Heart left ventricle (tissue), 16 donors: ENCODE measurements around the gene SARS1. TPM values are rescaled to one million over a fixed set of nuclear protein-coding genes. Genes with fewer than 3 reads are reported as not detected.
A peak's percentile ranks its signal among the peaks of the same experiment; 100 is the strongest.

Source experiments
- ATAC-seq, 4 donors: fragments of 200-7000 bp; cut with Tn5 transposase; one replicate each; pipeline ENCODE4 v1.9.1; 2020 to 2022; ENCODE audit warnings: moderate library complexity in 4 of 4, mild to moderate bottlenecking in 3 of 4, moderate number of reproducible peaks in 1 of 4
- DNase-seq, 5 donors: peaks; one replicate each; pipeline ENCODE4 v3.0.0-alpha.2; 2020
- H3K27ac ChIP-seq, 12 donors: fragments of 200-600 bp; sonication (generic) in 4 of 12; one replicate each; pipeline versions ENCODE4 v1.5.0 to v1.8.0; 2016 to 2022; ENCODE audit warnings: mild to moderate bottlenecking in 2 of 12
- H3K27me3 ChIP-seq, 9 donors: fragments of 200-600 bp; sonication (generic) in 2 of 9; one replicate each; pipeline versions ENCODE4 v1.5.1 to v1.8.0; 2016 to 2022; ENCODE audit warnings: mild to moderate bottlenecking in 3 of 9
- H3K36me3 ChIP-seq, 9 donors: fragments of 200-600 bp; sonication (generic) in 2 of 9; one replicate each; pipeline versions ENCODE4 v1.5.0 to v1.8.0; 2018 to 2022; ENCODE audit warnings: mild to moderate bottlenecking in 2 of 9
- H3K4me1 ChIP-seq, 12 donors: fragments of 200-600 bp; sonication (generic) in 4 of 12; one replicate each; pipeline versions ENCODE4 v1.5.0 to v1.8.0; 2016 to 2022; ENCODE audit warnings: mild to moderate bottlenecking in 3 of 12
- H3K4me3 ChIP-seq, 12 donors: fragments of 200-600 bp; sonication (generic) in 4 of 12; one replicate each; pipeline versions ENCODE4 v1.5.0 to v1.8.0; 2017 to 2022; ENCODE audit warnings: mild to moderate bottlenecking in 9 of 12, moderate library complexity in 4 of 12
- H3K9me3 ChIP-seq, 12 donors: fragments of 200-600 bp; sonication (generic) in 4 of 12; one replicate each; pipeline versions ENCODE4 v1.5.0 to v1.8.0; 2016 to 2022; ENCODE audit warnings: mild to moderate bottlenecking in 1 of 12
- POLR2A ChIP-seq, 2 donors: fragments of 450-650 bp; IDR thresholded peaks; one replicate each; pipeline ENCODE4 v1.6.1; 2017; ENCODE audit warnings: antibody characterized with exemption in 2 of 2, mild to moderate bottlenecking in 2 of 2, moderate library complexity in 2 of 2
- WGBS, 4 donors: extraction: QIAGEN DNeasy Blood & Tissue Kit in 2 of 4; methylation state at CpG; one replicate each; pipeline versions ENCODE4 v1.1.5 to v1.1.7; 2013 to 2018; 5-methylcytosine and 5-hydroxymethylcytosine counted together
- intact Hi-C, 10 donors: fragments of 100-400 bp; cut with DNase I; formaldehyde crosslinking; loops; one replicate each; pipeline versions ENCODE4 v1.11.1 to v1.14.2; 2022
- polyA plus RNA-seq, 2 donors: library from polyadenylated mRNA; stranded (reverse); fragments of 200-250 nt; gene quantifications; one replicate each; pipeline ENCODE4 v1.2.3, GENCODE V29; 2013
- total RNA-seq, 9 donors: library from RNA; depleted of rRNA in 2 of 9; stranded (reverse); fragments of >200 nt in 2 of 9; fragmentation: NEBNext Ultra II Directional in 3 of 9; extraction: Animal tissue kit (Norgen Biotek cat#: 25700) in 3 of 9; gene quantifications; one replicate each; pipeline versions ENCODE4 v1.1.0 to v1.2.4, GENCODE V29; 2016 to 2023
- TF ChIP-seq, protein P1 (sequence below), 12 donors: fragments of 200-600 bp; sonication (generic) in 4 of 12; IDR thresholded peaks; one replicate each; pipeline versions ENCODE4 v1.5.0 to v1.8.0; 2018 to 2022; ENCODE audit warnings: antibody characterized with exemption in 12 of 12, mild to moderate bottlenecking in 5 of 12
- donor health status: ischemic (EF 13 %, LVEDD 7.1; RV severe dilation, severe dysfunction).
- donor health status: healthy with polysubstance abuse.
- donor health status: DM: no; HTN: yes; CAD: no.
- donor health status: DM: no; HTN: no; CAD: no.
- donor health status: ischemic (EF 25% LVEDD 6.9; RV normal size, moderate dysfunction).
- donor health status: ischemic (EF 25% LVEDD 5.7; RV mildly dilated, moderate dysfunction).
- donor health status: healthy.
- donor health status: DM: yes; HTN: yes; CAD: no.
- donor health status: ischemic (EF 35%, LVEDD 5.7; RV mildly dilated, moderate dysfunction).
- donor health status: nonischemic (EF 11% LVEDD 7.7; RV severe dilation, severe dysfunction).
- donor health status: DM: yes; HTN: yes; CAD: no.
- donor health status: PGD.
- donor health status: ischemic (EF 29% LVEDD 5.4; RV normal size, mild dysfunction).
- donor health status: nonischemic (EF 23%, LVEDD 6.1; RV moderate dilation, normal function).

Gene SARS1
- total and polyA plus RNA-seq, 11 donors: 41.1 to 179 (median 102) TPM

DNA sequence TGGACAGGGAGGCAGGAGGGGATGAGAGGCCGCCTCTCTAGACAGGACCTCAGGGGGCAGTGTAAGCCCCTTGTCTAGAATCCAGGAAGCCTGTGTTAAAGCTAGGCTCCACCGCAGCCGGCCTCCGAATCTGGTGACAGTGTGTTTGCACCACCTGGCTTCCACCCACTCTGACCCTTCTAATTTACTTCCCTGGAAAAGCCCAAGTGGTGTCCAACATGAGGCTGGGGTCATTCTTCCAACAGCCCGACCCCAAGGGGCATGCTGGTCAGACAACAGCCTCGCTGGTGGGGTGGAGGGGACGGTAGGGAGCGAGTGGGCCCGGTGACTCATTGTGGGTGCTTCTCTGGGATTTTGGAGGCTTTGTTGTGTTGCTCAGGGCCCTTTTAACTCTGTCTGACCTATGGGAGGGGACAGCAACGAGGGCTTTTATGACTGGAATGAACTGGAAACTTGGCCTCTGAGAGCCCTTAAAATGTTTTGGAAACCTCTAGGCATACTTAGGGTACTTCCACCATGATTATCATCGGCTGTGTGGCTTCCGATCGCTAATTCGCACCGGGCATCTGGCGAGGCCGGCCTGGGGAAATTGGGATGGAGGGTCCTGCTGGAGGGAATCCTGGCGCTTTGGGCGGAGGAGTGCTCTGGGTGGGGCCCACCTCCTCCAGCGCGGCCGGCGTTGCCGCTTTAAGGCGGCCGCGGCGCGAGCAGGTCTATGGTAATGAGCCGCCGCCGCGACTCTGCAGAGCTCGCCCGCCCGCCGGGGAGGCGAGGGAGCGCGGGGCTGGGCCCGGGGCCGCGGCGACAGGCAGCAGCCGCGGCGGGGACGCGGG is 35.3 kb downstream of the SARS1 start, which contains the start of gene CELSR2:
CELSR2 (plus strand) TSS at position 743 of the 833 bp plus-strand sequence. CDS start 541 bp downstream, outside the sequence.
- peak within 1 kb of the TSS in 1 of 12 donors; percentile 28 for H3K27ac ChIP-seq
- DNase-seq: peak in 4 of 5 donors; percentile 50 to 81 (median 64)

DNA sequence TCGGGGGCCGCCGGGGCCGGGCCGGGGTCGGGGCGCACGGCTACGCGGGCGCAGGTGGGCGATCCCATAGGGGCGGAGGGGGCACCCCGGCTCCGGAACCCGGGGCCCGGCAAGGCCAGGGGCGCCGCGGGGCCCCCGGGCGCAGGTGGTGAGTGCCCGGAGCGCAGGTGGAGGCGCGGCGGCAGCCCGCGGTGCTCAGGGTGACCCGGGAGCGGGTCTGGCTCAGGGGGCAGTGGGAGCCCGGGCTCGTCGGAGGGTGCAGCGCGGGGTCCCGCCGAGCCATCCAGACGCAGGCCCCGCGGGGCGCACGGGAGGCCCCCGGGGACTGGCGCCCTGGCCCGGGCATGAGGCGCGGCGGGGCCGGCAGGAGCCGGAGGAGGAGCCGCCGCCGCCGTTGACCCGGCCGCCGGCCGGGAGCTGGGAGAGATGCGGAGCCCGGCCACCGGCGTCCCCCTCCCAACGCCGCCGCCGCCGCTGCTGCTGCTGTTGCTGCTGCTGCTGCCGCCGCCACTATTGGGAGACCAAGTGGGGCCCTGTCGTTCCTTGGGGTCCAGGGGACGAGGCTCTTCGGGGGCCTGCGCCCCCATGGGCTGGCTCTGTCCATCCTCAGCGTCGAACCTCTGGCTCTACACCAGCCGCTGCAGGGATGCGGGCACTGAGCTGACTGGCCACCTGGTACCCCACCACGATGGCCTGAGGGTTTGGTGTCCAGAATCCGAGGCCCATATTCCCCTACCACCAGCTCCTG is 36.1 kb downstream of the SARS1 start:
- ATAC-seq: no peak
- H3K36me3 ChIP-seq: no peaks in the 10 kb centered on the region
- DNase-seq: peak in 2 of 5 donors; percentile 20 to 62
- peaks cover 0 to 21% (median 0%) of the 10 kb centered on the region in 9 donors for H3K27me3 ChIP-seq
- no peaks in the 10 kb centered on the region for H3K9me3 ChIP-seq
- H3K4me1 ChIP-seq: peaks cover 0 to 33% (median 20%) of the 10 kb centered on the region in 12 donors
- peak overlapping the region in 1 of 12 donors; percentile 28 for H3K27ac ChIP-seq
- intact Hi-C loops: loop anchor here in 1 of 10 donors (10.0 kb wide), 1 partner anchor 135 kb away; the partner anchor contains the start of gene ELAPOR1
- TF ChIP-seq, protein P1, sequence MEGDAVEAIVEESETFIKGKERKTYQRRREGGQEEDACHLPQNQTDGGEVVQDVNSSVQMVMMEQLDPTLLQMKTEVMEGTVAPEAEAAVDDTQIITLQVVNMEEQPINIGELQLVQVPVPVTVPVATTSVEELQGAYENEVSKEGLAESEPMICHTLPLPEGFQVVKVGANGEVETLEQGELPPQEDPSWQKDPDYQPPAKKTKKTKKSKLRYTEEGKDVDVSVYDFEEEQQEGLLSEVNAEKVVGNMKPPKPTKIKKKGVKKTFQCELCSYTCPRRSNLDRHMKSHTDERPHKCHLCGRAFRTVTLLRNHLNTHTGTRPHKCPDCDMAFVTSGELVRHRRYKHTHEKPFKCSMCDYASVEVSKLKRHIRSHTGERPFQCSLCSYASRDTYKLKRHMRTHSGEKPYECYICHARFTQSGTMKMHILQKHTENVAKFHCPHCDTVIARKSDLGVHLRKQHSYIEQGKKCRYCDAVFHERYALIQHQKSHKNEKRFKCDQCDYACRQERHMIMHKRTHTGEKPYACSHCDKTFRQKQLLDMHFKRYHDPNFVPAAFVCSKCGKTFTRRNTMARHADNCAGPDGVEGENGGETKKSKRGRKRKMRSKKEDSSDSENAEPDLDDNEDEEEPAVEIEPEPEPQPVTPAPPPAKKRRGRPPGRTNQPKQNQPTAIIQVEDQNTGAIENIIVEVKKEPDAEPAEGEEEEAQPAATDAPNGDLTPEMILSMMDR (IDR thresholded peaks at IDR 0.05): no peak
- TF ChIP-seq POLR2A (IDR thresholded peaks at IDR 0.05): no peak
- peak overlapping the region; percentile 21 to 85 (median 57) for H3K4me3 ChIP-seq
- 0 to 3% (median 2%) methylated on average over 1 to 80 of the region's 80 CpGs for WGBS, 4 donors

More for the DNA sequence above, 35.3 kb downstream of the SARS1 start, which contains the start of gene CELSR2:
- H3K4me1 ChIP-seq: peaks cover 0 to 25% (median 12%) of the 10 kb centered on the region in 12 donors
- 13 to 61% (median 16%) methylated on average over 11 to 49 of the region's 49 CpGs for WGBS, 4 donors
- TF ChIP-seq, protein P1 (IDR thresholded peaks at IDR 0.05): no peak
- no peak for TF ChIP-seq POLR2A (IDR thresholded peaks at IDR 0.05)
- H3K36me3 ChIP-seq: no peaks in the 10 kb centered on the region
- peak within 1 kb of the TSS; percentile 28 to 85 (median 57) for H3K4me3 ChIP-seq
- H3K27me3 ChIP-seq: peaks cover 0 to 21% (median 0%) of the 10 kb centered on the region in 9 donors
- intact Hi-C loops: no loop called here
- ATAC-seq: peak in 3 of 4 donors; percentile 61 to 73 (median 70)
- no peaks in the 10 kb centered on the region for H3K9me3 ChIP-seq

DNA sequence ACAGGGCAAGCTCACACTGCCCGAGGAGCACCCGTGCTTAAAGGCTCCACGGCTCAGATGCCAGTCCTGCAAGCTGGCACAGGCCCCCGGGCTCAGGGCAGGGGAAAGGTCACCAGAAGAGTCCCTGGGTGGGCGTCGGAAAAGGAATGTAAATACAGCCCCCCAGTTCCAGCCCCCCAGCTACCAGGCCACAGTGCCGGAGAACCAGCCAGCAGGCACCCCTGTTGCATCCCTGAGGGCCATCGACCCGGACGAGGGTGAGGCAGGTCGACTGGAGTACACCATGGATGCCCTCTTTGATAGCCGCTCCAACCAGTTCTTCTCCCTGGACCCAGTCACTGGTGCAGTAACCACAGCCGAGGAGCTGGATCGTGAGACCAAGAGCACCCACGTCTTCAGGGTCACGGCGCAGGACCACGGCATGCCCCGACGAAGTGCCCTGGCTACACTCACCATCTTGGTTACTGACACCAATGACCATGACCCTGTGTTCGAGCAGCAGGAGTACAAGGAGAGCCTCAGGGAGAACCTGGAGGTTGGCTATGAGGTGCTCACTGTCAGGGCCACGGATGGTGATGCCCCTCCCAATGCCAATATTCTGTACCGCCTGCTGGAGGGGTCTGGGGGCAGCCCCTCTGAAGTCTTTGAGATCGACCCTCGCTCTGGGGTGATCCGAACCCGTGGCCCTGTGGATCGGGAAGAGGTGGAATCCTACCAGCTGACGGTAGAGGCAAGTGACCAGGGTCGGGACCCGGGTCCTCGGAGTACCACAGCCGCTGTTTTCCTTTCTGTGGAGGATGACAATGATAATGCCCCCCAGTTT is 36.9 kb downstream of the SARS1 start:
- H3K27me3 ChIP-seq: peaks cover 0 to 21% (median 0%) of the 10 kb centered on the region in 9 donors
- intact Hi-C loops: loop anchor here in 1 of 10 donors (10.0 kb wide), 1 partner anchor 136 kb away; the partner anchor contains the start of gene ELAPOR1
- H3K4me3 ChIP-seq: peak overlapping the region in 7 of 12 donors; percentile 21 to 71 (median 64)
- no peaks in the 10 kb centered on the region for H3K36me3 ChIP-seq
- ATAC-seq (no peak), DNase-seq (peak in 2 of 5 donors; percentile 18 to 55)
- TF ChIP-seq, protein P1 (IDR thresholded peaks at IDR 0.05): no peak
- no peak for TF ChIP-seq POLR2A (IDR thresholded peaks at IDR 0.05)
- WGBS, 4 donors: 90 to 93% (median 92%) methylated on average over 19 to 33 of the region's 33 CpGs
- no peak overlapping the region for H3K27ac ChIP-seq
- peaks cover 0 to 41% (median 21%) of the 10 kb centered on the region in 12 donors for H3K4me1 ChIP-seq
- H3K9me3 ChIP-seq: no peaks in the 10 kb centered on the region
